Keratinocyte (primary cell): ENCODE measurements around the gene ARRB1. TPM values are rescaled to one million over a fixed set of nuclear protein-coding genes. Genes with fewer than 3 reads are reported as not detected.

Experiments
- DNase-seq: peaks from one replicate; pipeline ENCODE4 v3.0.0-alpha.2; 2011; ENCODE audit warnings: low read depth, missing footprints, low spot score
- FAIRE-seq: peaks from 2 replicates; lab custom pipeline; 2011; peaks lifted over from hg19 to GRCh38; lab: Jason Lieb, UNC
- H2AFZ ChIP-seq: 2 replicates; pipeline ENCODE4 v1.6.0; 2012; ENCODE audit warnings: low read length, control low read depth, inconsistent platforms; ENCODE audit not compliant: control insufficient read depth
- H3K27ac ChIP-seq: 2 replicates; pipeline ENCODE4 v1.5.1; 2011; ENCODE audit warnings: low read length; ENCODE audit not compliant: control insufficient read depth, insufficient read depth
- H3K27me3 ChIP-seq: 3 replicates; pipeline ENCODE4 v1.6.0; 2011; ENCODE audit warnings: low read length; ENCODE audit not compliant: control insufficient read depth, insufficient read depth; ENCODE audit errors: extremely low read depth
- H3K36me3 ChIP-seq, 2 experiments: 2 replicates in 1 of 2; 3 replicates in 1 of 2; pipeline ENCODE4 v1.5.1; 2011; ENCODE audit warnings: low read length in 2 of 2, mild to moderate bottlenecking in 1 of 2; ENCODE audit not compliant: control insufficient read depth in 2 of 2, insufficient read depth in 2 of 2; ENCODE audit errors: extremely low read depth in 1 of 2
- H3K4me1 ChIP-seq: 3 replicates; pipeline ENCODE4 v1.5.1; 2011; ENCODE audit warnings: low read length; ENCODE audit not compliant: control insufficient read depth, insufficient read depth; ENCODE audit errors: extremely low read depth
- H3K4me2 ChIP-seq: 3 replicates; pipeline ENCODE4 v1.6.0; 2011; ENCODE audit warnings: low read depth, low read length; ENCODE audit not compliant: control insufficient read depth, insufficient read depth; ENCODE audit errors: extremely low read depth
- H3K4me3 ChIP-seq, 3 experiments: fragments of 200-600 bp in 1 of 3; sonication (generic) in 1 of 3; 2 replicates in 2 of 3; 3 replicates in 1 of 3; pipeline ENCODE4 v1.5.1; 2011 to 2016; ENCODE audit warnings: low read length in 3 of 3, mild to moderate bottlenecking in 3 of 3, control low read depth in 2 of 3, inconsistent platforms in 1 of 3, low read depth in 1 of 3, mixed read lengths in 1 of 3, mixed run types in 1 of 3, moderate library complexity in 1 of 3; ENCODE audit not compliant: control insufficient read depth in 2 of 3, insufficient read depth in 2 of 3; ENCODE audit errors: extremely low read depth in 1 of 3
- H3K79me2 ChIP-seq: 2 replicates; pipeline ENCODE4 v1.6.0; 2012; ENCODE audit warnings: low read length; ENCODE audit not compliant: control insufficient read depth, insufficient read depth
- H3K9ac ChIP-seq: 3 replicates; pipeline ENCODE4 v1.6.0; 2011; ENCODE audit warnings: low read length; ENCODE audit not compliant: control insufficient read depth, insufficient read depth; ENCODE audit errors: extremely low read depth
- H3K9me1 ChIP-seq: 3 replicates; pipeline ENCODE4 v1.6.0; 2011; ENCODE audit warnings: low read length; ENCODE audit not compliant: control insufficient read depth, insufficient read depth; ENCODE audit errors: extremely low read depth
- H3K9me3 ChIP-seq: 2 replicates; pipeline ENCODE4 v1.5.1; 2012; ENCODE audit warnings: low read depth, low read length; ENCODE audit not compliant: control insufficient read depth
- H4K20me1 ChIP-seq: 3 replicates; pipeline ENCODE4 v1.6.0; 2011; ENCODE audit warnings: low read length; ENCODE audit not compliant: control insufficient read depth, insufficient read depth; ENCODE audit errors: extremely low read depth
- CTCF ChIP-seq, 3 experiments: IDR thresholded peaks in 1 of 3; conservative IDR thresholded peaks in 1 of 3; optimal IDR thresholded peaks in 1 of 3; 2 replicates in 2 of 3; 3 replicates in 1 of 3; pipeline versions ENCODE3 to v1.5.1; 2011; ENCODE audit warnings: low read length in 3 of 3, mild to moderate bottlenecking in 3 of 3, moderate library complexity in 2 of 3, control low read depth in 1 of 3, inconsistent platforms in 1 of 3; ENCODE audit not compliant: insufficient read depth in 2 of 3; ENCODE audit errors: extremely low read depth in 1 of 3
- EZH2 ChIP-seq: IDR thresholded peaks from one replicate; pipeline ENCODE4 v1.6.1; 2012; ENCODE audit warnings: inconsistent platforms, mild to moderate bottlenecking, low read length, moderate library complexity
- dilution Hi-C: fragments of 300-500 bp; cut with MboI; formaldehyde crosslinking; loops from one replicate; pipeline ENCODE4 v1.7.0; 2020; ENCODE audit warnings: low sequenced_read_pairs; ENCODE audit not compliant: extremely low pct_ligation_motif_present
- polyA plus RNA-seq, 5 experiments: library from polyadenylated mRNA; depleted of rRNA in 3 of 5; stranded (reverse) in 3 of 5; stranded (forward) in 1 of 5; unstranded in 1 of 5; fragments of >200 nt; gene quantifications; 1 replicate in 1 of 5; 2 replicates in 3 of 5; 3 replicates in 1 of 5; pipeline versions ENCODE4 v1.2.1 to v1.2.3, GENCODE V29; 2011 to 2012; ENCODE audit warnings: missing spikeins in 2 of 5, low read depth in 1 of 5, low replicate concordance in 1 of 5

Gene ARRB1
- polyA plus RNA-seq, 1 donor (not counting 4 experiments of a cell fraction or from before 2014, with no cell fraction given): 0.94 TPM

GRCh38 chr11:75298191-75298975 lies 53.1 kb downstream of the ARRB1 start:
- H3K27ac ChIP-seq: no peak overlapping the region
- no peak overlapping the region for H3K9ac ChIP-seq
- H3K36me3 ChIP-seq: no peaks in the 10 kb centered on the region
- no peaks in the 10 kb centered on the region for H3K4me1 ChIP-seq
- H3K27me3 ChIP-seq: no peaks in the 10 kb centered on the region
- H4K20me1 ChIP-seq: no peaks in the 10 kb centered on the region
- H3K79me2 ChIP-seq: no peaks in the 10 kb centered on the region
- H3K9me1 ChIP-seq: no peaks in the 10 kb centered on the region
- dilution Hi-C loops: no loop called here
- no peak for TF ChIP-seq EZH2
- no peak for TF ChIP-seq CTCF (optimal IDR thresholded peaks at IDR 0.05 in 1 of 3, IDR thresholded peaks at IDR 0.05 in 1 of 3, conservative IDR thresholded peaks at IDR 0.05 in 1 of 3; ENCODE audit: extremely low read depth in 1 of 3, insufficient read depth in 2 of 3, low read length in 3 of 3)
- no peak for DNase-seq
- H2AFZ ChIP-seq: no peak overlapping the region
- no peak for FAIRE-seq
- no peak overlapping the region for H3K4me3 ChIP-seq
- no peaks in the 10 kb centered on the region for H3K9me3 ChIP-seq
- H3K4me2 ChIP-seq: no peak overlapping the region

GRCh38 chr11:75293903-75294302 lies 57.6 kb downstream of the ARRB1 start:
- Histone ChIP-seq H3K36me3 (no peaks in the 10 kb centered on the region), H3K9ac (no peak overlapping the region), H3K4me3 (no peak overlapping the region), H3K27me3 (peaks cover 4% of the 10 kb centered on the region), H3K79me2 (no peaks in the 10 kb centered on the region), H3K27ac (no peak overlapping the region), H3K9me1 (no peaks in the 10 kb centered on the region), H3K9me3 (no peaks in the 10 kb centered on the region), H4K20me1 (no peaks in the 10 kb centered on the region), H3K4me2 (no peak overlapping the region), H2AFZ (no peak overlapping the region), H3K4me1 (no peaks in the 10 kb centered on the region)
- DNase-seq: no peak
- no peak for TF ChIP-seq EZH2
- no peak for FAIRE-seq
- dilution Hi-C loops: no loop called here

DNA sequence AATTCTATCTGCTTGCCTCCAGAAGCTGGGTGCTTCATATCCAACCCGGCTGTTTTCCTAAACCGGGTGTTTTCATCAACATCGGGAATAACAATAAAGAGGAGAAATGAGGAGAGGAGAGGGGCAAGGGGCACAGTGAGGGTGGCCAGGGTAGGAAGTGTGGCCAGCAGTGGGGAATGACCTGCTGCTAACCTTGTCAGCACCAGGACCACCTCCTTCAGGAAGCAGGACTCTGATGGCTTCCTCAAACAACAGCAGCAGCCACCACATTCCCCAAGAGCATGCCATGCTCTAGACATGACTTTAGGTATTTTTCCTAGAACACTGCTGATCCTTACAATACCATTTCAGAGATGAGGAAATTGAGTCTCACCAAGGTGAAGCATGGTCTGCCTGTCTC lies 58.5 kb downstream of the ARRB1 start:
- TF ChIP-seq EZH2 (no peak), CTCF (optimal IDR thresholded peaks at IDR 0.05 in 1 of 3, IDR thresholded peaks at IDR 0.05 in 1 of 3, conservative IDR thresholded peaks at IDR 0.05 in 1 of 3; ENCODE audit: extremely low read depth in 1 of 3, insufficient read depth in 2 of 3, low read length in 3 of 3) (no peak)
- dilution Hi-C loops: no loop called here

More for the DNA sequence above, 58.5 kb downstream of the ARRB1 start:
- no peak overlapping the region for H3K27ac ChIP-seq
- H3K27me3 ChIP-seq: peaks cover 4% of the 10 kb centered on the region
- H2AFZ ChIP-seq: no peak overlapping the region
- H3K4me2 ChIP-seq: no peak overlapping the region
- H3K9me3 ChIP-seq: no peaks in the 10 kb centered on the region
- no peak overlapping the region for H3K4me3 ChIP-seq
- FAIRE-seq: no peak
- H3K4me1 ChIP-seq: no peaks in the 10 kb centered on the region
- no peaks in the 10 kb centered on the region for H3K79me2 ChIP-seq
- H3K9ac ChIP-seq: no peak overlapping the region
- no peaks in the 10 kb centered on the region for H3K9me1 ChIP-seq
- DNase-seq: no peak
- no peaks in the 10 kb centered on the region for H4K20me1 ChIP-seq
- H3K36me3 ChIP-seq: no peaks in the 10 kb centered on the region
